CD14-positive monocyte (primary cell): ENCODE measurements around the gene MAPKAPK3. TPM values are rescaled to one million over a fixed set of nuclear protein-coding genes. Genes with fewer than 3 reads are reported as not detected.

Experiments
- DNase-seq, 3 donors: peaks; one replicate each; pipeline ENCODE4 v3.0.0-alpha.2; 2011 to 2022
- H2AFZ ChIP-seq: 2 replicates; pipeline ENCODE4 v1.6.0; 2012; ENCODE audit warnings: mild to moderate bottlenecking, low read depth, low read length, inconsistent platforms; ENCODE audit not compliant: insufficient read depth, poor library complexity, severe bottlenecking
- H3K27ac ChIP-seq, 2 donors: 1 replicate in 1 of 2; 2 replicates in 1 of 2; pipeline ENCODE4 v1.5.1; 2012 to 2013; ENCODE audit warnings: low read length in 2 of 2, control low read depth in 1 of 2, inconsistent platforms in 1 of 2, low read depth in 1 of 2, mild to moderate bottlenecking in 1 of 2
- H3K27me3 ChIP-seq, 2 donors: one replicate each; pipeline versions ENCODE4 v1.6.0 to v1.6.1; 2011 to 2013; ENCODE audit warnings: low read length in 2 of 2; ENCODE audit not compliant: control insufficient read depth in 2 of 2, insufficient read depth in 2 of 2
- H3K36me3 ChIP-seq, 2 donors: replicated peaks in 1 of 2; 1 replicate in 1 of 2; 2 replicates in 1 of 2; pipeline versions ENCODE4 v1.5.1 to v1.6.1; 2012 to 2013; ENCODE audit warnings: low read length in 2 of 2, control low read depth in 1 of 2, inconsistent platforms in 1 of 2, mild to moderate bottlenecking in 1 of 2; ENCODE audit not compliant: insufficient read depth in 2 of 2, control insufficient read depth in 1 of 2
- H3K4me1 ChIP-seq, 2 donors: 1 replicate in 1 of 2; 2 replicates in 1 of 2; pipeline versions ENCODE4 v1.5.1 to v1.6.1; 2012 to 2013; ENCODE audit warnings: low read length in 2 of 2, control low read depth in 1 of 2, inconsistent platforms in 1 of 2, mild to moderate bottlenecking in 1 of 2, moderate library complexity in 1 of 2; ENCODE audit not compliant: insufficient read depth in 2 of 2, control insufficient read depth in 1 of 2
- H3K4me2 ChIP-seq: replicated peaks from 2 replicates; pipeline ENCODE3; 2012; ENCODE audit warnings: low read length, moderate library complexity, mild to moderate bottlenecking; ENCODE audit not compliant: poor library complexity, severe bottlenecking; ENCODE audit errors: extremely low read depth
- H3K4me3 ChIP-seq, 3 experiments: fragments of 200-600 bp in 1 of 3; sonication (generic) in 1 of 3; replicated peaks in 1 of 3; 1 replicate in 2 of 3; 2 replicates in 1 of 3; pipeline ENCODE4 v1.5.1; 2011 to 2013; ENCODE audit warnings: low read length in 3 of 3, mild to moderate bottlenecking in 3 of 3, control low read depth in 2 of 3, low read depth in 2 of 3, inconsistent platforms in 1 of 3, moderate library complexity in 1 of 3
- H3K79me2 ChIP-seq: 2 replicates; pipeline ENCODE4 v1.6.0; 2012; ENCODE audit warnings: mild to moderate bottlenecking, control low read depth, inconsistent platforms, low read length, moderate library complexity; ENCODE audit not compliant: insufficient read depth
- H3K9ac ChIP-seq: 2 replicates; pipeline ENCODE4 v1.6.0; 2017; ENCODE audit warnings: low read length, mild to moderate bottlenecking; ENCODE audit not compliant: insufficient read depth, poor library complexity, severe bottlenecking
- H3K9me3 ChIP-seq, 2 donors: replicated peaks in 1 of 2; 1 replicate in 1 of 2; 2 replicates in 1 of 2; pipeline versions ENCODE4 v1.5.1 to v1.6.1; 2012 to 2013; ENCODE audit warnings: low read length in 2 of 2, control low read depth in 1 of 2; ENCODE audit not compliant: control insufficient read depth in 1 of 2, insufficient read depth in 1 of 2
- H4K20me1 ChIP-seq: 2 replicates; pipeline ENCODE4 v1.6.0; 2012; ENCODE audit warnings: mild to moderate bottlenecking, low read length, control low read depth, moderate library complexity; ENCODE audit not compliant: insufficient read depth
- H3K27ac Mint-ChIP-seq, 7 donors: one replicate each; pipeline ENCODE4 v1.8.0; 2020; ENCODE audit warnings: mild to moderate bottlenecking in 7 of 7, mixed read lengths in 7 of 7, moderate library complexity in 6 of 7, inconsistent platforms in 2 of 7
- H3K27me3 Mint-ChIP-seq, 3 donors: one replicate each; pipeline ENCODE4 v1.8.0; 2021 to 2022; ENCODE audit warnings: low read depth in 3 of 3, mild to moderate bottlenecking in 3 of 3, mixed read lengths in 3 of 3, moderate library complexity in 3 of 3, inconsistent platforms in 1 of 3
- H3K36me3 Mint-ChIP-seq, 2 donors: one replicate each; pipeline ENCODE4 v1.8.0; 2020; ENCODE audit warnings: mixed read lengths in 2 of 2, inconsistent platforms in 1 of 2, mild to moderate bottlenecking in 1 of 2
- H3K4me1 Mint-ChIP-seq: one replicate; pipeline ENCODE4 v1.8.0; 2020; ENCODE audit warnings: mild to moderate bottlenecking, mixed read lengths
- H3K4me3 Mint-ChIP-seq, 2 donors: one replicate each; pipeline ENCODE4 v1.8.0; 2020; ENCODE audit warnings: mild to moderate bottlenecking in 2 of 2, mixed read lengths in 2 of 2, moderate library complexity in 1 of 2
- H3K9me3 Mint-ChIP-seq, 7 donors: one replicate each; pipeline ENCODE4 v1.8.0; 2020 to 2022; ENCODE audit warnings: mixed read lengths in 7 of 7, mild to moderate bottlenecking in 6 of 7, moderate library complexity in 6 of 7, inconsistent platforms in 2 of 7
- CTCF ChIP-seq: fragments of 200-600 bp; IDR thresholded peaks from one replicate; pipeline ENCODE4 v1.8.0; 2022; ENCODE audit warnings: antibody characterized with exemption, mild to moderate bottlenecking
- WGBS: methylation state at CpG from one replicate; pipeline ENCODE4 v1.1.5; 2013; ENCODE audit warnings: missing lambda C conversion rate; ENCODE audit not compliant: insufficient coverage; 5-methylcytosine and 5-hydroxymethylcytosine counted together
- intact Hi-C, 2 donors: fragments of 100-400 bp; cut with micrococcal nuclease; formaldehyde crosslinking; loops; one replicate each; pipeline versions ENCODE4 v1.15.0 to v1.15.1; 2023
- polyA plus RNA-seq, 3 donors: library from polyadenylated mRNA; depleted of rRNA in 1 of 3; unstranded in 2 of 3; stranded (reverse) in 1 of 3; fragments of 300-500 nt in 2 of 3; fragments of >200 nt in 1 of 3; fragmentation: Illumina TruSeq in 2 of 3; gene quantifications; 1 replicate in 2 of 3; 2 replicates in 1 of 3; pipeline ENCODE4 v1.2.3, GENCODE V29; 2012 to 2021

The MAPKAPK3 gene
- polyA plus RNA-seq, 3 donors, result 173 to 252 (median 201) TPM

GRCh38 chr3:50642382-50642781 is 25.4 kb downstream of the MAPKAPK3 start:
- Mint-ChIP-seq H3K4me3 (no peak overlapping the region), H3K27me3 (no peaks in the 10 kb centered on the region), H3K9me3 (no peaks in the 10 kb centered on the region), H3K4me1 (peaks cover 7% of the 10 kb centered on the region), H3K27ac (peak overlapping the region in 2 of 7 donors; percentile 1 to 16), H3K36me3 (peaks cover 87 to 96% of the 10 kb centered on the region in 2 donors)
- peaks cover 88 to 94% of the 10 kb centered on the region in 2 donors for H3K36me3 ChIP-seq
- peaks cover 100% of the 10 kb centered on the region for H4K20me1 ChIP-seq
- no peaks in the 10 kb centered on the region for H3K4me1 ChIP-seq
- H3K27me3 ChIP-seq, result no peaks in the 10 kb centered on the region
- H3K27ac ChIP-seq, result peak overlapping the region in 1 of 2 donors; percentile 46
- peaks cover 66% of the 10 kb centered on the region for H3K79me2 ChIP-seq
- intact Hi-C loops, result no loop called here
- no peak overlapping the region for H2AFZ ChIP-seq
- no CpG with 5 or more reads among the region's 1 CpG for WGBS
- H3K9me3 ChIP-seq, result no peaks in the 10 kb centered on the region
- H3K4me3 ChIP-seq, result no peak overlapping the region
- TF ChIP-seq CTCF, result no peak
- no peak overlapping the region for H3K4me2 ChIP-seq
- no peak overlapping the region for H3K9ac ChIP-seq
- DNase-seq, result no peak

- H3K36me3 Mint-ChIP-seq, result peaks cover 93 to 100% of the 10 kb centered on the region in 2 donors
- no peaks in the 10 kb centered on the region for H3K4me1 Mint-ChIP-seq
- Histone ChIP-seq H3K4me1 (no peaks in the 10 kb centered on the region), H3K36me3 (peaks cover 100% of the 10 kb centered on the region in 2 donors), H3K4me2 (no peak overlapping the region), H3K4me3 (no peak overlapping the region), H2AFZ (no peak overlapping the region), H4K20me1 (peaks cover 100% of the 10 kb centered on the region), H3K27ac (peak overlapping the region in 1 of 2 donors; percentile 51), H3K9me3 (no peaks in the 10 kb centered on the region), H3K9ac (no peak overlapping the region), H3K79me2 (peaks cover 45% of the 10 kb centered on the region), H3K27me3 (no peaks in the 10 kb centered on the region)
- H3K9me3 Mint-ChIP-seq, result no peaks in the 10 kb centered on the region
- H3K27ac Mint-ChIP-seq, result peak overlapping the region in 2 of 7 donors; percentile 38 to 68
- intact Hi-C loops, result no loop called here
- TF ChIP-seq CTCF, result no peak
- DNase-seq, result no peak
- H3K4me3 Mint-ChIP-seq, result no peak overlapping the region
- no peaks in the 10 kb centered on the region for H3K27me3 Mint-ChIP-seq
- whole genome bisulfite sequencing, result 100% methylated on average over 1 of the region's 7 CpGs
Measured at GRCh38 chr3:50644561-50644960, 27.6 kb downstream of the MAPKAPK3 start.
